NCI-H2107 (cell line): ENCODE data around the gene ADAM33.

ENCODE experiments used
- DNase-seq: peaks from one replicate; lab custom pipeline; 2025; lab: John Stamatoyannopoulos, UW

Gene ADAM33

DNA sequence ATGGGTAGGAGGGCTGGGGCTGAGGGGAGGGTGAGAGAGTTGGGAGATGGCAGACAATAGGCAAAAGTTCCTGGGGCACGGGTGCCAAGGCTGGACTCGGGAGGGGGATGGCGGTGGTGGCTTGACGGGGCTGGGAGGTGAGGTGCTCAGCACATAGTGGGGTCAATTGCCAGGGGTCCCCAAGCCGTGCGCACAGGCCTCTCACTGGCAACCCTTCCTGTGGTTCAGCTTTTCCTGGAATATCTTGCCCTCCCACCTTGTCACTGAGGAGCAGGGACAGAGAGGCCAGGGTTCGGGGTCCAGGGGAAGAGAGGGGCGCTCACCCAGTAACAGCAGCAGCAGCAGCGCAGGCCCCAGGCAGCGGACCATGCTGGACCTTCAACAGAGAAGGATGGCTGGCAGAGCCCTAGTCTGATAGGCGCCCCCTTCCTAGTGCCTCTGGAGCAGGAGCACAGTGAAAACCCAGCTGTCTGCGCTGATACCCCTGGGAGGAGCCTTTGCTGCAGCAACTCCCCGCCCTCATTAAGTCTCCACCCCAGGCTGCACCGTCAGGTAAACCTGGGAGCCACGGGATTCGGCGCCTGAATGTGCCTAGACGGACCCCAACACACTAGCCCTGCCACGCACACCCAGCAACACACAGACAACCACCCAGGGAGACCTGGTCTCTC is 18.6 kb downstream of the ADAM33 start, which contains the start of gene GFRA4:
TSS of gene GFRA4 (minus strand) at position 369 of the 671 bp plus-strand sequence. CDS start at position 369, 0 bp downstream.
- no peak for DNase-seq

DNA sequence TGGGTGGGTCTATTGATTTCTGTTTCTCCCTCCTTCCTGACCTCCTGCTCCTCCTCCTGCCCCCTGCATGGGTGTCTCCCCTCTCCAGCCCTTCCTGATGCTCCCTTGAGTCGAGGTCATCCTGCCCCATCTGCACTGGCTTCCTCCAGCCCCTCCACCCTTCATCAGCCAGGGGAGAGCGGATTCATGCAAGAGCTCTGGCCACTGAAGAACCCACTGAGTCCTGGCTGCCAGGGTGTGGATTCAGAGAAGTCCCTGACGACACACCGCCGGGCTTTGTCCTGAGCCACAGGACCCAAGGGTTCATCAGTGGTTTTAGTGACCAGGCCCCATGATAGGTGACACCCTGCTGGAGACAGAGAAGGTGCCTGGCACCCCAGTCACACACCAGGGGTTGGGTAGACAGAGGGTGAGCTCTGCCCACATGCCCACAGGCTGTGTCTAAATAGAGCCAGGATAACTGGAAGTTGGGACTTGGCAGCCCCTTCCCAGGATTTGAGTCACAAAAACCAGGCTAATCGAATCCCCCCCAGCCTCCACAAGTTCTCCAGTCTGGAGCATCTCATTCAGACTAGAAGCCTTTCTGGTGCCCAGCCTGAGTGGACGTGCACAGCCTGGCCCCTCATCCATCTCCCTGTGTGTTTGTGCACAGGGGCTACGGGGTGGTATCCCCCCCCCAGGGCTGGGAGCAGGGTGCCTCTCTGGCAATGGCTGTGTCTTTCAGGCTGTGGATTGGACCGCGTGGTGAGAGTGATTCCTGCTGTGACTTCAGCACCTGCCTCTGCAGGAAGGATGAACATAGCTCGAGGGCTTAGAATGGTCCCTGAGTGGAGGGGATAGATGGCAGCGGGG is 19.8 kb downstream of the ADAM33 start:
- DNase-seq: no peak

DNA sequence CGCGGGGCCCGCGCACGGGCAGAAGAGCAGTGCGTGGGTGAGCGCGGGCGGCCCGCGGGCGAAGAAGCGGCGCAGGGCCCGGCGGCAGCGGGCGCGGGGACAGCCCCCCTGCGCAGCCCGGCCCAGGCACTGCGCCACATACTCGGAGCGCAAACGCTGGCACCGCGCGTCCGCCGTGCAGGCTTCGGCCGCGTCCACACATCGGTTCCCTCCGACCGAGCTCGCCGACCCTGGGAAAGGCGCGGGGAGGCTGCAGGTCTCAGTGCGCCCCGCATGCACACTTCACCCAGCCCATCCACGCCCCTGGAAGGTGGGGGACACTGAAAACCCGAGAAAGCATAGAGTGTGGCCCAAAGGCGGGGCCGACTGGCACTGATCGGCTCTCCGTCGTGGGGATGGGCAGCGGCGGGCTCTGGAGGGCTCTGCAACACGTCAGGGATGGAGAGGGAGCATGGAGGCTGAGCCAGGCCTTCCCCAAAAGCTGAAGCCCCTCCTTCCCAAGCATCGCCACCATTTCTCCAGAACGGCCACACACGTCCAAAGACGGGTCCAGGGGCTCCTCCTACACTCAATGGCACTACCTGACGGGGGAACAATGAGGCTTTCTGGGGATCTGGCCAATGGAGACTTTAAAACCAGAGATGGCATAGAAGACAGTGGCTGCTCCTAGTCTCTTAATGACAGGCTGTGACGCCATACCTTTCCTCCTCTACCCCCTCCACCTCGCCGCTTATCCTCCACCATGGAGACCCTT is 20.6 kb downstream of the ADAM33 start:
- DNase-seq: no peak

DNA sequence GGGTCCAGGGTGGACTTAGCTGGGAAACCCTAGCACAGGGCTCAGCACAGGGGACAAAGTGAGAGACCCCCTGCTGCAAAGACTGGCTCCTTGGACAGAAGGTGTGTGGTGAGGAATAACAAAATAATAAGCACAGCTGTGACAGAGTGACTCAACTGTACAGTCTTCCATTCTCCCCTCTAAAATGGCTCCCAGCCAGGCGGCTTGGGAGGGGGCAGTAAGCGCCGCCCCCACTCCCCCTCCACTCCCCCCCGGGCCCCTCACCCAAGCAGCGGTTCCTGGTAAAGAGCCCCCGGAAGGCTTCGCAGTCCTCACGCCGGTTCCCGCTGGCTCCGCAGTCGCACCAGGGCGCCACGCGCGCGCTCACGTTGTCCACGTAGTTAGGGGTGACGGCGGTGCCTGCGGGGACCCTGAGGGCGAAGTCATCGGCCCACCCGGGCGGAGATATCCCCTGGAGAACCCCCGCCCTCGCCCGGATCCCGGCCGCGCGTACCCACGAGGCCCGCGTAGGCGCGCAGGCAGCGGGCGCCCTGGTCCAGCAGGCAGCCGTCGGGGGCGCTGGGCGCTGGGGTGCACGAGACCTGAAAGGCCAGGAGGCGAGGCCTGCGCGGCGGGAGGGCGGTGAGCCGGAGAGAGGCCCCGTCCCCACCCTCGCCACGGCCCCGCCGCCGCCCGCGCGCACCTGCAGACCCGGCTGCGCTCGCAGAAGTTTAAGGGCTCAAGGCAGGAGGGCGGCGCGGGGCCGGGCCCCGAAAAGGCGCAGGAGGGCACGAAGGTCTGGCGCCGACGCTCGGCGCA is 21.3 kb downstream of the ADAM33 start:
- no peak for DNase-seq

DNA sequence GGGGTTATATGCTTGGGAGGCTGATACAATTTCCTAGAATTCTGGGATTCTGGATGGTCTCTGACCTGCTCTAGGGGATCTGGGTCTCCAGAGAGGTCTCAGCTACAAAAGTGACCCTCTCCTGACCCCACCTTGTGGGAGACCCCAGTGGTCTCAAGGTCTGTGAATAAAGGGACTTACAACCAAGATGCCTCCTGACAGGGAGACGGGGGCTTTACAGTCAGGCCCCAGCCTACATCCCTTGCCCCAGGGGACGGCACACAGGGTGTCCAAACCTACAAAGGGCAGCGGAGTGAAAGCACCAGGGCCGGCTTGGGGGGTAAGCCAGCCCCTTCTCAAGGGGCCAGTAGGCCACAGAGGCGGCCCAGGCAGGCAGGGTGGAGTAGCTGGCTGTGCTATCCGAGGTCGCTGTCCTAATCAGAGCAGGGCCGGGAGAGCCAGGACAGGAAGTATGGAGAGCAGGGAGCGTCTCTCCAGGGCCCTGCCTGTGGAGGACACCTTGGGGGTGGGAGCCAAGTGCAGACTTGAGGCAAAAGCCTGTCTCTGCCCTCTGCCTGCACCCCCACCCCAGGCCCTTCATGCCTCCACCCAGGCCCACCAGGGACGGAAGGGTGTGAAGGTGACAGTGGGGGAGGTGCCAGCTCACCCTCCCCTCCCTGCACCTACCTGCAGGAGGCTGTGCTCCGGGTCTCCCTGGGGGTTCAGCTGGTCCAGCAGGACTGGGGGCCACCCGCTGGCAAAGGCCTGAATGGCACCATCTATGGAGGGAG is 22.1 kb downstream of the ADAM33 start:
- DNase-seq: no peak

DNA sequence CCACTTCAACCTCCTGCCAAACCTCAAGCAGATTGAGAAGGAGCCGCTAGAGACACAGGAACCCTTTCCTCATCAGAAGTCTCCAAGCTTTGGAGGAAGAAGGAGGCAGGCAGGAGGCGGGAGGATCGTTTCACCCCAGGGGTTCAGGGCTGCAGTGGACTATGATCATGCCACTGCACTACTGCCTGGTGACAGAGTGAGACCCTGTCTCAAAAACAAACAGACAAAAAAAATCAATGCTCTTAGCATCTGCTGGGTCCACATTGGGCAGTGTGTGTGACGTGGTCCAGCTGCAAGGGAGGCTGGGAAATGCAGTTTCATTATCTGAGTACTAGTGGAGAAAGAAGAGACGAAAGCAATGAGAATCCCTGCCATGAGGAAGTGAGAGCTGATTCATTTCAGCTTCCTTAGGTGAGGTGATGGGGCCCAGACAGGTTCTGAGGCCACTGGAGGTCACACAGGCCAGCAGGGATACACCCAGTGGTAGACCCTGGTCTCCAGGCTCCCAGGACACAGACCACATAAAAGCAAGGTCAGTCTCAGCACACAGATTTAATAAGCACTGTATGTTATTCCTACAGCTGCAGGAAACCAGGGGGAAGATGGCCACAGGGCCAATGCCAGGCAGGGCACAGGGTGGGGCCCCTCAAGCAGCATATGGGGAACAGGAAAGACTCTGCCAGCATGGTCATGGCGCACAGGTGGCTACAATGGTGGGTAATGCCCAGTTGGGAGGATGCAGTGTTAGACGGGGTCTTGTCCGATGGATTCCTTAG is 22.9 kb downstream of the ADAM33 start:
- DNase-seq: no peak

DNA sequence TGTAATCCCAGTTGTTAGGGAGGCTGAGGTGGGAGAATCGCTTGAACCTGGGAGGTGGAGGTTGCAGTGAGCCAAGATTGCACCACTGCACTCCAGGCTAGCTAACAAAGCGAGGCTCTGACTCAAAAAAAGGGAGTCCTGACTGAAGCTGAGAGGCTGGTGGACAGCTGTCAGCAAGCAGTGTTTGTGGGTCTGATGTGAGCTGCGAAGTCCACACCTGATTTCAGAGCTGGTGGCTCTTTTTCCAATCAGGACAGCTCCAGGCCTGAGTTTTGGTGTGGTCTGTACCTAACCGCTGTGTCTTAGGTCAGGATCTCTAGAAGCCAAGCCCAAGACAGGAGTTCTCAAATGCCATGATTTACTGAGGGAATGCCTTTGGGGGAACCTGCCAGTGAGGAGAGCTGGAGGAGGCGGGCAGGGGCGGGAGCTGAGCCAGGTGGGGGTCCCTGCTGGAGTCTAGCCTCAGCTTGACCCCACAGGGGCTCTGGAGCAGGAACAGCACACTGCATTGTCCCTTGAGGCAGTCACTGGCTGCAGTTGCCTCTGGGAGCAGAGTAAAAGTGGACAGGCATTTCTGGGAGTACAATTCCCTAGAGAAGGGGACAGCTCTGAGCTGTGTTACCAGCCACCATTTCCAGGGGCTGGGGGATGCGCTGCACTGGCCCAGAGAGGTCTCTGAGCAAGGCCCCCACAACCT is 23.6 kb downstream of the ADAM33 start:
- DNase-seq: no peak

DNA sequence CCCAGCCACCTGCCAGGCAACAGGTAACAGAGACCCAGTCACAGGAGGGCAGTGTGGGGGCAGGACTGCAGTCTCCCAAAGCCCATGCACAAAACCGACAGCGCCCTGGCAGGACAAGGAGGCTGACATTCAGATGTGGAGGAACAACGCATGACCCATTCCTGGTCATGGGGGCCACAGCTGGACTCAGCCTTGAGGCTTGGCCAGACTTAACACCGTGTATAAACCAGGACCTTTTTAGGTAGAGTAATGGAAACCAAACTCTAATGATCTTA is 26.7 kb downstream of the ADAM33 start:
- DNase-seq: no peak

DNA sequence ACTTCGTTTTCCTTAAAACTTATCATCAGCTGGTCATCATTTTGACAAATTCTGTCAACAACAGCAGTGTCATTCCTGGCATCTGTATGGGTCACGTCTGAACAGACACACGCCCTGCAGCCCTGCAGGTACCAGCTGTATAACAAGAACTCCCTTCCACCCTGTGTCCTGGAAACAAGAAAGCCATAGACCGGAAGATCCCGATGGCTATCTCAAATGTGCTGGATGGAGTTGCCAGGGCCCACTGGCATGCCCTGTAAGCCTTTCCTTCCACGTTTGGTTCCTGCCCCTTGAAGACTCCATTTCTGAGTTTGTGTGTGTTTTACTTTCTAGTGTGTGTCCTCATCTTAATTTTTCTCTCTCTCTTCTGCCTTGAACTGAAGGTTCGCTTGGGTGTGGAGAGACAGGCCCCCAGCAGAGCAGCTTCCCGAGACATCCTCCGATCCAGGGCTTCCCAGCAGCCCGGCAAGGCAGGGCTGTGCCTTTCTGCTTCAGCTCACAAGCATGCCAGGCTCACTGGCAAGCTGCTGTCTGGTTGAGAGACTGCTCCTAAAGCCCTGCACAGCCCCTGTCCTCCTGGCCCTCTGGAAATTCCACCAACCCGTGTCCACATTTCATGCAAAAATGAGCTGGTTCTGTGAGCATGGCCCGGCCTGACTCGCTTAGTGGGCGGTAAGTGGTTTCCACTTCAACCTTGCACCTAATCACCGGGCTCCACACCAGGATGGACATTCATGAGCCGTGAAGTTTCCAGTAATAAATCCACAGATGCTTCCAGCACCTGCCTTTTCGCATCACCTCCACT is 27.3 kb downstream of the ADAM33 start:
- no peak for DNase-seq

DNA sequence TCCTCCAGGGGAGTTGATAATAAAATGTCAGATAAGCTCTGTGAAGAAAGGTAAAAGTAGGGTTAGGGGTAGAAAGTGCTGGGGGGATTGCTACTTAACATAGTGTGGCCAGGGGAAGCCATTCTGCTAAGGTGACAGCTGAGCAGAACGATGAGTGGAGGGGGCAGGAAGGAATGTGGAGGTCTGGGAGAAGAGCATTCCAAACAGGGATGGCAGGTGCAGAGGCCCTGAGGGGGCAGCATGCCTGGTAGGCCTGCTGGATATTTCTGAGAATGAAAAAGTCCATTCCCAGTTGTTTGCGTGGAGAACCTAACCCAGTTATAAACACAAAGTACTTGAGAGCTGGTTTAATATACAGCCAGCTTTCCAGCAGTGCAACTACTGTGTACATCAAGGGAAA is 27.9 kb downstream of the ADAM33 start:
- DNase-seq: no peak

DNA sequence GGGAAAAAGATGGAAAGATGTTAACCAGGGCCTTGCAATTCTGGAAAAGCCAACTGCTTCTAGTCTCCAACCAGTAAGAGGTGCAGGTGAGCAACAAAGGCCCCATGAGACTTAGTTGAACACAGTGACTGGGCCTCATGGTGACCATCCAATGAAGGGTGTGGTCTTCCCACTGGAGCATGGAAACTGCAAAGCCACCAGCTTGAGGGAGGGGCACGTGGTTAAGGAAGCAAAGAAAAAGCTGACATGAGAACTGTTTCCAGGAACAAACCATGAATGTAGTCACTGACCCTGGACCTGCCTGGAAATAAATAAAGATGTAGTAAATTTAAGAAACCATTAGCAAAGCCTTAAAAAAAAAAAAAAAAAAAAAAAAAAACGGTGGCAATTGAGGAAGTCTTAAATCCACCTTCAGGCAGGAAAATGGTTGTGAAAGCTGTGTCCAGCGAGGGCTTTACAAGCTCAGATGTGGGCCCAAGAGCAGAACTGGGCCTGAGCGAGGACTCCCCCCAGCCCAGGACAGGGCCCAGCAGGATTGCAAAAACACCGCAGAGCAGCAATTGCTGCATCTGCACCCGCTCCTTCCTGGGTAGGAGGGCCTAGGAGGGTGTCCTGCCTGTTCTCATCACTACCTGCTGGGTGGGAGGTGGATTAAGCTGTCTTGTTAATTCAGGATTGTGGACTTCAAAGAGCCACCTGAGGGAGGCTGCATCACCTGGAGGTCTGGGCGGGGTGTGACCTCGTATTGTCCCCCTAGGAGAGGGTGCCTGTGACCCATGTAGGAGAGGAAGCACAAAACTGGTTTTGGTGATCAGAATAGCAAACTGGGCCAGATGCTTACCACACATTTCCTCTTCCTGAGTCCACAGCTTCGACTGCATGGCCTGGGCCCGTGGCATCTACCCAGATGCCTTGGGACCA is 28.9 kb downstream of the ADAM33 start:
- no peak for DNase-seq

DNA sequence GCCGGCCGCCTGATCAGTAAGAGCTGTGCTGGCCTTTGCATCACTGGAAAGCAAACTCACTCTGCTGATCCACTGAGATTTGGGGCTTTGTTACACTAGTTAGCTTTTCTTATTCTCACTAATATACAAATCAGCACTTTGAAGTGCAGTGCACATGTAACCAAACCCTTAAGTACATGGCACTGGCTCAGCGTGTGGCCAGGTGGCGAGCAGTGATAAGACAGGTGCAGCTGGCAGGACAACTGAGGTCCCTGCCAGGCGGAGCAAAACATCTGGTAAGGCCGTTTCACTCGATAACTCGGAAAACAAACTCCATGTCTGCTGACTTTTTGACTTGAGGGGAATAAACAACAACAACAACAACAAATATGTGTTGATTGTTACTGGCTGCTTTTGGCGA is 29.6 kb downstream of the ADAM33 start:
- DNase-seq: no peak

DNA sequence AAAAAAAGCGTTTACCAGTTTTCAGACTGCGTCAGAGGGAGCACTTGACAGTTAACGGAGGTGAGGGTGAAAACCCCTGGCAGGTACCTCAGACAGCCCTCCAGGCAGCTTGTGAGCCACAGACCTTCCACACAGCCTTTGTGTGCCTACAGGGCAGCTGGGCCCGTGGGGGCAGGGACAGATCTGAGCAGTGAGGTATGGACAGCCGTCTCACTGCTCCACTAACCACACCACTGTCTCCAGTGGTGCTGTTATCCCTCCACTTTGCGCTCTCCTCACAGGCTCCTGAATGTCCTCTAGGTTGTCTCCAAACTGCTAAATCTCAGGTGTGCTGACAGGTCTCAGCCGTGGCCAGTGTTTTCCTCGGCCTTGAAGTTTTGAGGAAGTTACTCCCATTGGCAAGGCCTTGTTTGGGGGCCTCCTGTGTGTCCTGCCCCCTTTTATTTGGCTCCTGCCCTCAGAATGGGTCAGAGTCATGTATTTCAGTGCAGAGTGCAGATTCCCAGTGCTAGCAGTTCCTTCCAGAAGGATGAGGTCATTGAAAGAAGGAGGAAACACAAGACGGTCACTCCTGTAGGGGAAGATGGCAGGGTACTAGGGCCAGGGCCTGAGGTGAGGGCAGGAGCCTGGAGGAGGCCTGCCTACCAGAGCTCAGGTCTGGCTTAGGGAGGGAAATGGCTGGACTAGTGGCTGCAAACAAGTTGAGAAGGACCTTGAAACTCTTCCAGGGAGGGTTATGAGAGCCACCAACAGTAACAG is 30.4 kb downstream of the ADAM33 start:
- no peak for DNase-seq

DNA sequence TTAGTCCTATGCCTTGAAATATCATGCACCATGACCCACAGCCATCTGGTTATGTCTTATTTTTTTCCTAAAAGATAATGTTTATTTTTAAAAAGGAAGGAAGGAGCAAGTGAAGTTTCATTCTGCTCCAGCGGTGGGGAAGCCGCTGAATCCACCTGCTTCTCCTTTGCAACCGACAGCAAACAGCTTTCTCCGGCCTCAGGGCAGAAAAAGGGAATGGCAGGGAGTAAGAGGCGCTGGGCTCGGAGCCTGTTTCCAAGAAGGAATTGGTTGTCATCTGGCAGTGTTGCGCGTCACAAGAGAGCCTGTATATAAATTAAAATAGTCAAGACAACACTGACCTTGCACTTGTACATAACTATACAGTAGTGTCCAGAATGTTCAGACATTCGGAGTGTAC is 32.9 kb downstream of the ADAM33 start:
- no peak for DNase-seq

DNA sequence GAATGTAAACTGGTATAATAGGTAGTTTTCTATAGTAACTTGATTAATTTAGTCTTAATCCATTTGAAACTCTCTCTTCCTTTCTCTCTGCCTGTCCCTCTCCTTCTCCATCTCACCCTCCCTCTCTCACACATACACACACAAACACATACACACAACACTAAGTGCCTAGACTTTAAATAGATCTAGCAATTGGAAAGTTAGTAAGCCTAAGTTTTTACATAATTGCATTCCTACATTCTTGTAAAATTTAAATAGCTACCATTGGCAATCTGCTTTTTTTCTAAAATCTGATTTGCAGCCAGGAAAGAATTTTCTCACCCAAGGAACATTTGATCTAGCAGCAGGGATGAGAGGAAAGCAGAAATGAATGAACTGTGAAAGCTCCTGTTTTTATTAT is 34.3 kb downstream of the ADAM33 start:
- DNase-seq: no peak

DNA sequence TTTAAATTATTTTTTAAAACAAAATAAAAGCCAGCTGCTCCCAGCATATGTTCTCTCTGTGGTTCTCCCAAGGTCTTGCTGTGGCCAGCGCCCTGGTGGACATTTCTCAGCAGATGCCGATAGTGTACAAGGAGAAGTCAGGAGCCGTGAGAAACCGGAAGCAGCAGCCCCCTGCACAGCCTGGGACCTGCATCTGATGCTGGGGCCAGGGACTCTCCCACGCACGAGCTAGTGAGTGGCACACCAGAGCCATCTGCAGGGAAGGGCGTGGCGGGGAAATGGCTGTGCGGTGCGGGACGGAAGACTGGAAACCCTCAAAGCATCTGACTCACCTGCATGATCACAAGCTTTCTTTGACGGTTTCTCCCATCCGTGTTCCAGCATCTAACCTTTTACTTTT is 35.2 kb downstream of the ADAM33 start:
- no peak for DNase-seq

DNA sequence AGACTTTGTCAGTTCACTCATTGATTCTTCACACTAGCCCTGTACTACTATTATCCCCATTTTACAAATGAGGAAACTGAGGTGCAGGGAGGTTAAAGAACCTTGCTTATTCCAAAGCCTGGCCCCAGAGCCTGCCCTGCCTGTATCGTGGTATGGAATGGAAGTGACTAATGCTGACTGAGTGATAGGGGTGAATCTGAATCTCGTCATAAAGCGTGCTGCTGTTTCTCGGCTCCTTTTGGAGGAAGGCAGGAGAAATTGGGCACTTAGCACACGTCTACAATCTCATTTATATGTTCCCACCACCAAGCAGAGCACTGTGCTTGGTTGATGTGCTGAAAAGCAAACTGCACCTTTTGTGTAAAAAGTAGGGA is 35.8 kb downstream of the ADAM33 start:
- no peak for DNase-seq
